Measurements from ENCODE around the gene KCNAB1. TPM values are rescaled to one million over a fixed set of nuclear protein-coding genes. Genes with fewer than 3 reads are reported as not detected.

Gene KCNAB1
- total and polyA plus RNA-seq, 10 of the 15 experiments (the other 5 are each of a cell fraction or from before 2014, with no cell fraction given) = 0.11 to 0.69 (median 0.43) TPM; not detected in 6

DNA sequence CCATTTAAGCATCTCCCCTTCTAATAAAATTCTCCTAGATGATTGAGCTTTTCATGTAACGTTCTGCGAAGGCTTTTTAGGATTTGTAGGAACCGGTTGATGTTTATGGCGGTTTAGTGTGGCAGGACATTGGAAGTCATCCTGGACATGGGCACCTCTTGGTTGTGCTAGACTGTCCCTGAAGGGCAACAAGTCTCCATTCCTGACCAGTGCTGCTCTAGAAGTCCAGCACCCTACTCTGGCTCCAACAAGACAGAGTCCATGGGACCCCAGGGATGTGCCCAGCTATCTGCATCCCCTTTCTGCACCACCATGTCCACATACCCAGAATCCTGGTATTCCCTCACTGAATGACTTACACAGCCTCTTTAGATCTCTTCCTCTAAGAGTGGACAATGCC is 46.4 kb downstream of the KCNAB1 start:
- in situ Hi-C loops (cut with MboI) (loop anchor here (10.0 to 25.0 kb wide), 2 partner anchors 338 to 970 kb away; no protein-coding TSS in a partner anchor), intact Hi-C loops (cut with micrococcal nuclease; ENCODE audit: unreplicated experiment) (no loop called here)
- ChIA-PET CTCF (interaction anchor here (0.5 to 1.5 kb wide), 4 partner anchors 8 to 343 kb away, joined by 3 read pairs; no protein-coding TSS in a partner anchor), SMC1A (ENCODE audit: uncharacterized antibody, unreplicated experiment) (interaction anchor here (1.2 kb wide), 1 partner anchor 37 kb away, joined by 3 read pairs; no protein-coding TSS in a partner anchor), POLR2A (no interaction called here), RAD21 (ENCODE audit: unreplicated experiment) (no interaction called here)
- Histone ChIP-seq H3K27me3 (replicated peaks in 1 of 2; ENCODE audit: control insufficient read depth in 2 of 2, insufficient read depth in 2 of 2, low read length in 1 of 2) (no peaks in the 10 kb centered on the region), H3K9me3 (replicated peaks; ENCODE audit: control insufficient read depth, insufficient read depth, low read length) (no peaks in the 10 kb centered on the region), H3K4me3 (no peak overlapping the region), H3K36me3 (ENCODE audit: control insufficient read depth in 2 of 2, insufficient read depth in 2 of 2, low read length in 1 of 2) (no peaks in the 10 kb centered on the region), H4K20me1 (ENCODE audit: control insufficient read depth, insufficient read depth) (no peaks in the 10 kb centered on the region), H3K4me1 (ENCODE audit: control insufficient read depth, insufficient read depth, low read length) (no peaks in the 10 kb centered on the region), H2AFZ (ENCODE audit: control insufficient read depth, low read depth, low read length) (no peak overlapping the region), H3K27ac (ENCODE audit: control insufficient read depth, insufficient read depth) (no peak overlapping the region), H3K79me2 (ENCODE audit: control insufficient read depth, insufficient read depth, low read length) (no peaks in the 10 kb centered on the region), H3K9ac (ENCODE audit: control insufficient read depth, insufficient read depth, low read length) (no peak overlapping the region), H3K4me2 (ENCODE audit: control insufficient read depth, insufficient read depth) (no peak overlapping the region)
- no peak for TF ChIP-seq RUNX3 (IDR thresholded peaks at IDR 0.05; ENCODE audit: low read length)
- TF ChIP-seq SMC3 (IDR thresholded peaks at IDR 0.05; ENCODE audit: borderline replicate concordance, low read length) = no peak
- no peak for TF ChIP-seq NR2C2 (IDR thresholded peaks at IDR 0.05; ENCODE audit: borderline replicate concordance, control insufficient read depth, insufficient read length, low read depth)
- no peak for TF ChIP-seq FOXM1 (IDR thresholded peaks at IDR 0.05; ENCODE audit: low read depth, low read length)
- TF ChIP-seq HCFC1 (IDR thresholded peaks at IDR 0.05; ENCODE audit: low read length) = no peak
- no peak for TF ChIP-seq KAT2A (conservative IDR thresholded peaks at IDR 0.05; ENCODE audit: control insufficient read depth, low read depth, low read length)
- no peak for TF ChIP-seq CHD1 (IDR thresholded peaks at IDR 0.05; ENCODE audit: low read depth, low read length)
- no peak for TF ChIP-seq RAD51 (IDR thresholded peaks at IDR 0.05)
- no peak for TF ChIP-seq TCF7 (IDR thresholded peaks at IDR 0.05; ENCODE audit: borderline replicate concordance)
- TF ChIP-seq SUPT20H (IDR thresholded peaks at IDR 0.05; ENCODE audit: borderline replicate concordance, control insufficient read depth, low read depth, low read length) = no peak
- no peak for TF ChIP-seq ETV6 (conservative IDR thresholded peaks at IDR 0.05 in 1 of 2, IDR thresholded peaks at IDR 0.05 in 1 of 2; ENCODE audit: borderline replicate concordance in 1 of 2, low read depth in 1 of 2)
- TF ChIP-seq TCF12 (IDR thresholded peaks at IDR 0.05; ENCODE audit: low read depth, low read length) = no peak
- TF ChIP-seq, protein P1, sequence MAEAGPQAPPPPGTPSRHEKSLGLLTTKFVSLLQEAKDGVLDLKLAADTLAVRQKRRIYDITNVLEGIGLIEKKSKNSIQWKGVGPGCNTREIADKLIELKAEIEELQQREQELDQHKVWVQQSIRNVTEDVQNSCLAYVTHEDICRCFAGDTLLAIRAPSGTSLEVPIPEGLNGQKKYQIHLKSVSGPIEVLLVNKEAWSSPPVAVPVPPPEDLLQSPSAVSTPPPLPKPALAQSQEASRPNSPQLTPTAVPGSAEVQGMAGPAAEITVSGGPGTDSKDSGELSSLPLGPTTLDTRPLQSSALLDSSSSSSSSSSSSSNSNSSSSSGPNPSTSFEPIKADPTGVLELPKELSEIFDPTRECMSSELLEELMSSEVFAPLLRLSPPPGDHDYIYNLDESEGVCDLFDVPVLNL (IDR thresholded peaks at IDR 0.05; ENCODE audit: low read depth, low read length) = no peak
- no peak for TF ChIP-seq ZNF384 (IDR thresholded peaks at IDR 0.05; ENCODE audit: borderline replicate concordance, low read depth, low read length)
- no peak for TF ChIP-seq NRF1 (conservative IDR thresholded peaks at IDR 0.05; ENCODE audit: low read depth, low read length)
- TF ChIP-seq, protein P2, sequence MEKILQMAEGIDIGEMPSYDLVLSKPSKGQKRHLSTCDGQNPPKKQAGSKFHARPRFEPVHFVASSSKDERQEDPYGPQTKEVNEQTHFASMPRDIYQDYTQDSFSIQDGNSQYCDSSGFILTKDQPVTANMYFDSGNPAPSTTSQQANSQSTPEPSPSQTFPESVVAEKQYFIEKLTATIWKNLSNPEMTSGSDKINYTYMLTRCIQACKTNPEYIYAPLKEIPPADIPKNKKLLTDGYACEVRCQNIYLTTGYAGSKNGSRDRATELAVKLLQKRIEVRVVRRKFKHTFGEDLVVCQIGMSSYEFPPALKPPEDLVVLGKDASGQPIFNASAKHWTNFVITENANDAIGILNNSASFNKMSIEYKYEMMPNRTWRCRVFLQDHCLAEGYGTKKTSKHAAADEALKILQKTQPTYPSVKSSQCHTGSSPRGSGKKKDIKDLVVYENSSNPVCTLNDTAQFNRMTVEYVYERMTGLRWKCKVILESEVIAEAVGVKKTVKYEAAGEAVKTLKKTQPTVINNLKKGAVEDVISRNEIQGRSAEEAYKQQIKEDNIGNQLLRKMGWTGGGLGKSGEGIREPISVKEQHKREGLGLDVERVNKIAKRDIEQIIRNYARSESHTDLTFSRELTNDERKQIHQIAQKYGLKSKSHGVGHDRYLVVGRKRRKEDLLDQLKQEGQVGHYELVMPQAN (conservative IDR thresholded peaks at IDR 0.05) = no peak
- TF ChIP-seq PAX8 (IDR thresholded peaks at IDR 0.05) = no peak
- no peak for TF ChIP-seq SREBF2 (IDR thresholded peaks at IDR 0.05; ENCODE audit: low read length)
- TF ChIP-seq WRNIP1 (IDR thresholded peaks at IDR 0.05; ENCODE audit: borderline replicate concordance, low read depth, low read length) = no peak
- FAIRE-seq (no peak), ATAC-seq (no peak), DNase-seq (ENCODE audit: low read depth, low spot score) (no peak)
- 66% methylated on average over 4 of the region's 4 CpGs for WGBS (ENCODE audit: insufficient coverage, insufficient replicate concordance, low lambda C conversion rate, missing lambda C conversion rate)
- BruUV-seq (replicated peaks) = no TSS peak
